ENCODE data around the gene LTBP2. TPM values are rescaled to one million over a fixed set of nuclear protein-coding genes. Genes with fewer than 3 reads are reported as not detected.

The LTBP2 gene
- polyA plus RNA-seq, 1 experiment = 41.1 TPM

- ChIA-PET CTCF (interaction anchor here (1.0 to 1.4 kb wide), 4 partner anchors 39 to 67 kb away, joined by 3 to 5 read pairs (median 5); partner anchors contain the start of gene LTBP2), POLR2A (no interaction called here)
- Histone ChIP-seq H3K27me3 (ENCODE audit: control insufficient read depth, insufficient read depth, low read length) (no peaks in the 10 kb centered on the region), H3K4me3 (ENCODE audit: low read depth, low read length) (no peak overlapping the region), H3K36me3 (ENCODE audit: control insufficient read depth, insufficient read depth, low read length) (no peaks in the 10 kb centered on the region)
- TF ChIP-seq, protein P1, sequence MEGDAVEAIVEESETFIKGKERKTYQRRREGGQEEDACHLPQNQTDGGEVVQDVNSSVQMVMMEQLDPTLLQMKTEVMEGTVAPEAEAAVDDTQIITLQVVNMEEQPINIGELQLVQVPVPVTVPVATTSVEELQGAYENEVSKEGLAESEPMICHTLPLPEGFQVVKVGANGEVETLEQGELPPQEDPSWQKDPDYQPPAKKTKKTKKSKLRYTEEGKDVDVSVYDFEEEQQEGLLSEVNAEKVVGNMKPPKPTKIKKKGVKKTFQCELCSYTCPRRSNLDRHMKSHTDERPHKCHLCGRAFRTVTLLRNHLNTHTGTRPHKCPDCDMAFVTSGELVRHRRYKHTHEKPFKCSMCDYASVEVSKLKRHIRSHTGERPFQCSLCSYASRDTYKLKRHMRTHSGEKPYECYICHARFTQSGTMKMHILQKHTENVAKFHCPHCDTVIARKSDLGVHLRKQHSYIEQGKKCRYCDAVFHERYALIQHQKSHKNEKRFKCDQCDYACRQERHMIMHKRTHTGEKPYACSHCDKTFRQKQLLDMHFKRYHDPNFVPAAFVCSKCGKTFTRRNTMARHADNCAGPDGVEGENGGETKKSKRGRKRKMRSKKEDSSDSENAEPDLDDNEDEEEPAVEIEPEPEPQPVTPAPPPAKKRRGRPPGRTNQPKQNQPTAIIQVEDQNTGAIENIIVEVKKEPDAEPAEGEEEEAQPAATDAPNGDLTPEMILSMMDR (IDR thresholded peaks at IDR 0.05; ENCODE audit: insufficient read depth, low read depth, low read length) = no peak
- no peak for DNase-seq (ENCODE audit: low read depth)
Observed at GRCh38 chr14:74569387-74569786, 42.6 kb downstream of the LTBP2 start.

- Histone ChIP-seq H3K36me3 (ENCODE audit: control insufficient read depth, insufficient read depth, low read length) (no peaks in the 10 kb centered on the region), H3K27me3 (ENCODE audit: control insufficient read depth, insufficient read depth, low read length) (no peaks in the 10 kb centered on the region), H3K4me3 (ENCODE audit: low read depth, low read length) (no peak overlapping the region)
- no peak for DNase-seq (ENCODE audit: low read depth)
- TF ChIP-seq, protein P1 (IDR thresholded peaks at IDR 0.05; ENCODE audit: insufficient read depth, low read depth, low read length) = no peak
- CTCF ChIA-PET = interaction anchor here (1.0 to 1.4 kb wide), 2 partner anchors 40 to 67 kb away, joined by 3 to 5 read pairs; no protein-coding TSS in a partner anchor
- POLR2A ChIA-PET = interaction anchor here (0.6 kb wide), 1 partner anchor 66 kb away, joined by 4 read pairs; no protein-coding TSS in a partner anchor
Observed at GRCh38 chr14:74568911-74569310, 43.1 kb downstream of the LTBP2 start.

DNA sequence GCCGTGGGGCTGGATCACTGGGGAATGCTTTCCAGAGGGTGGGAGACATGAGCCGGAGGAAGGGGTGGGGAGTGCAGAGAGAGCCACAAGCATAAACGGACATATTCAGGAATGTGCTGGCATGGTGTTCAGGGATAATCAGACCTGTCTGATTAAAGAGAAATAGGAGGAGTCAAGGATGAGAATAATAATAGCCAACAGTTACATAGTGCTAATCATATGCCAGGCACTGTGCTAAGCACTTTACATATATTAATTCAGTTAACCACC is 43.7 kb downstream of the LTBP2 start:
- DNase-seq (ENCODE audit: low read depth) = no peak
- CTCF ChIA-PET = interaction anchor here (1.0 to 1.8 kb wide), 4 partner anchors 40 to 66 kb away, joined by 3 to 5 read pairs (median 4); partner anchors contain the start of gene LTBP2
- TF ChIP-seq, protein P1 (IDR thresholded peaks at IDR 0.05; ENCODE audit: insufficient read depth, low read depth, low read length) = no peak
- Histone ChIP-seq H3K36me3 (ENCODE audit: control insufficient read depth, insufficient read depth, low read length) (no peaks in the 10 kb centered on the region), H3K27me3 (ENCODE audit: control insufficient read depth, insufficient read depth, low read length) (no peaks in the 10 kb centered on the region), H3K4me3 (ENCODE audit: low read depth, low read length) (no peak overlapping the region)
- POLR2A ChIA-PET = no interaction called here

DNA sequence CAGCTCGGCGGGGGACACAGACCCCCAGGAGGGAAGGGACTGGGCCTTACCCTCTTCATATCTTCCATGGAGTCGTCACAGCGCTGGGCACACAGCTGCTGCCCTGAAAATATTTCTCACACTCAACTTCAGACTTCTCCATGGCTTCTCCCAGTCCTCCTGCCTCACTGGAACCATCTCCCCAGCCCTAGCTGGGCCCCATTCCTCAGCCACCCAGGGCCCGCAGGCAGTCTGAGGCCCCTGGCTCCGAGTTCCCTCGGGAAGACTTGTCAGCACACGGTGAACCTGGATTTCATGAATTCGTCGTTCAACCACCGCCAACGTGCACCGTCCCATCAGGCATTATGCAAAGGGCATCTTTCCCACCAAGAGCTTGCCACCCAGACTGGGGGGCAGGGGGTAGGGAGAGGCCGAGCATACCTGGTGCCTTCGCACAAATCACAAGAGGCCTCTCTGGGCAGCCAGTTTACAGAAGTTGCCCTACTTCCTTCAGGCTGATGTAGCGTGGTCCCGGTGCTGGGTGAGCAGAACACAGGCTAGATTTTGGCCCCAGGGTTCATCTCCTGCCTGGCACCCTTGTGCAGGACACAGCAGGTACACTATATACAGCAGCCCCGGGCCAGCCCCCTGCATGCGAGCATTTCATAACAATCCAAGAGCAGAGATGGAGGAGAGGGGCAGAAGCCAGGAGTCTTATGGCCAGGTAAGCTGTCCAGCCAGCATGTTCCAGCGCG is 44.2 kb downstream of the LTBP2 start:
- Histone ChIP-seq H3K27me3 (ENCODE audit: control insufficient read depth, insufficient read depth, low read length) (no peaks in the 10 kb centered on the region), H3K36me3 (ENCODE audit: control insufficient read depth, insufficient read depth, low read length) (no peaks in the 10 kb centered on the region), H3K4me3 (ENCODE audit: low read depth, low read length) (no peak overlapping the region)
- ChIA-PET POLR2A (no interaction called here), CTCF (interaction anchor here (1.0 to 1.8 kb wide), 5 partner anchors 9 to 65 kb away, joined by 3 to 5 read pairs (median 3); partner anchors contain the start of gene LTBP2)
- DNase-seq (ENCODE audit: low read depth) = no peak
- TF ChIP-seq, protein P1 (IDR thresholded peaks at IDR 0.05; ENCODE audit: insufficient read depth, low read depth, low read length) = no peak

- no peaks in the 10 kb centered on the region for H3K27me3 ChIP-seq (ENCODE audit: control insufficient read depth, insufficient read depth, low read length)
- no peaks in the 10 kb centered on the region for H3K36me3 ChIP-seq (ENCODE audit: control insufficient read depth, insufficient read depth, low read length)
- TF ChIP-seq, protein P1 (IDR thresholded peaks at IDR 0.05; ENCODE audit: insufficient read depth, low read depth, low read length) = no peak
- CTCF ChIA-PET = interaction anchor here (0.6 to 2.2 kb wide), 8 partner anchors 9 to 65 kb away, joined by 3 to 7 read pairs (median 4); partner anchors contain the start of gene LTBP2
- no peak overlapping the region for H3K4me3 ChIP-seq (ENCODE audit: low read depth, low read length)
- no peak for DNase-seq (ENCODE audit: low read depth)
- POLR2A ChIA-PET = no interaction called here
Observed at GRCh38 chr14:74567219-74567618, 44.8 kb downstream of the LTBP2 start.
